Vagina (tissue), 2 donors: Measurements from ENCODE around the gene BNC1.

Source experiments
- POLR2A ChIP-seq, 2 donors: fragments of 450-650 bp; IDR thresholded peaks; one replicate each; pipeline ENCODE4 v1.6.1; 2017; ENCODE audit warnings: antibody characterized with exemption in 2 of 2, mild to moderate bottlenecking in 2 of 2, moderate library complexity in 2 of 2
- POLR2AphosphoS5 ChIP-seq, 2 donors: sonication (generic); formaldehyde crosslinking; IDR thresholded peaks; one replicate each; pipeline ENCODE4 v1.9.0; 2017; ENCODE audit warnings: antibody characterized with exemption in 2 of 2, mild to moderate bottlenecking in 2 of 2, low read depth in 1 of 2; ENCODE audit not compliant: insufficient read depth in 1 of 2
- TF ChIP-seq, protein P1 (sequence below), 3 experiments: fragments of 450-650 bp in 2 of 3; fragments of 200-600 bp in 1 of 3; sonication (generic) in 1 of 3; IDR thresholded peaks; one replicate each; pipeline ENCODE4 v1.5.1; 2017 to 2019; ENCODE audit warnings: antibody characterized with exemption in 3 of 3, mild to moderate bottlenecking in 2 of 3, moderate library complexity in 2 of 3

- TF ChIP-seq, protein P1, sequence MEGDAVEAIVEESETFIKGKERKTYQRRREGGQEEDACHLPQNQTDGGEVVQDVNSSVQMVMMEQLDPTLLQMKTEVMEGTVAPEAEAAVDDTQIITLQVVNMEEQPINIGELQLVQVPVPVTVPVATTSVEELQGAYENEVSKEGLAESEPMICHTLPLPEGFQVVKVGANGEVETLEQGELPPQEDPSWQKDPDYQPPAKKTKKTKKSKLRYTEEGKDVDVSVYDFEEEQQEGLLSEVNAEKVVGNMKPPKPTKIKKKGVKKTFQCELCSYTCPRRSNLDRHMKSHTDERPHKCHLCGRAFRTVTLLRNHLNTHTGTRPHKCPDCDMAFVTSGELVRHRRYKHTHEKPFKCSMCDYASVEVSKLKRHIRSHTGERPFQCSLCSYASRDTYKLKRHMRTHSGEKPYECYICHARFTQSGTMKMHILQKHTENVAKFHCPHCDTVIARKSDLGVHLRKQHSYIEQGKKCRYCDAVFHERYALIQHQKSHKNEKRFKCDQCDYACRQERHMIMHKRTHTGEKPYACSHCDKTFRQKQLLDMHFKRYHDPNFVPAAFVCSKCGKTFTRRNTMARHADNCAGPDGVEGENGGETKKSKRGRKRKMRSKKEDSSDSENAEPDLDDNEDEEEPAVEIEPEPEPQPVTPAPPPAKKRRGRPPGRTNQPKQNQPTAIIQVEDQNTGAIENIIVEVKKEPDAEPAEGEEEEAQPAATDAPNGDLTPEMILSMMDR (IDR thresholded peaks at IDR 0.05), result no peak
- no peak for TF ChIP-seq POLR2A (IDR thresholded peaks at IDR 0.05)
- no peak for TF ChIP-seq POLR2AphosphoS5 (IDR thresholded peaks at IDR 0.05; ENCODE audit: insufficient read depth in 1 of 2, low read depth in 1 of 2)
Observed at GRCh38 chr15:83320844-83321243, 36.4 kb upstream of the BNC1 start.
